Lower leg skin (tissue), 3 donors: ENCODE data around the gene GPC1.

Experiments
- POLR2A ChIP-seq, 2 donors: fragments of 450-650 bp; IDR thresholded peaks; one replicate each; pipeline ENCODE4 v1.6.1; 2016 to 2017; ENCODE audit warnings: antibody characterized with exemption in 2 of 2, mild to moderate bottlenecking in 1 of 2, moderate library complexity in 1 of 2
- TF ChIP-seq, protein P1 (sequence below), 3 donors: fragments of 450-650 bp; IDR thresholded peaks; one replicate each; pipeline ENCODE4 v1.5.1; 2016; ENCODE audit warnings: antibody characterized with exemption in 3 of 3, mild to moderate bottlenecking in 3 of 3, moderate library complexity in 2 of 3

DNA sequence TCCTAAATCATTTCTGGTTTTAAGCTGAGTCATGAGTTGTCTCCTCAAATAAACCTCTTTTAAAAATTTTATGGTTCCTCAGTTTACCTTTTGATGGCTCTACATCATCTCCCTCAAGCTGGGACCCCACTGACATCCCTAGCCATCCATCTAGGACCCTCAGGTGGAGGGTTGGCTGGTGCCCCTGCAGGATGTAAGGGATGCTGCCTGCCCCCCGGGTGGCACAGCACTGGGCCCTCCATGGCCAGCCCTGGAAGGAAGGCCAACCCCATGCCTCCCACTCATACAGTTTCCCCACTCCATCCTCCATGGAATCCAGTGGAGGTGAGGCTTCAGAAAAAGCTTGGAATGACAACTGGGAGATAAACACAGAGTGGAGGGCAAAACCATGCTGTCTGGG is 17.2 kb upstream of the GPC1 start:
- TF ChIP-seq POLR2A (IDR thresholded peaks at IDR 0.05): no peak
- TF ChIP-seq, protein P1, sequence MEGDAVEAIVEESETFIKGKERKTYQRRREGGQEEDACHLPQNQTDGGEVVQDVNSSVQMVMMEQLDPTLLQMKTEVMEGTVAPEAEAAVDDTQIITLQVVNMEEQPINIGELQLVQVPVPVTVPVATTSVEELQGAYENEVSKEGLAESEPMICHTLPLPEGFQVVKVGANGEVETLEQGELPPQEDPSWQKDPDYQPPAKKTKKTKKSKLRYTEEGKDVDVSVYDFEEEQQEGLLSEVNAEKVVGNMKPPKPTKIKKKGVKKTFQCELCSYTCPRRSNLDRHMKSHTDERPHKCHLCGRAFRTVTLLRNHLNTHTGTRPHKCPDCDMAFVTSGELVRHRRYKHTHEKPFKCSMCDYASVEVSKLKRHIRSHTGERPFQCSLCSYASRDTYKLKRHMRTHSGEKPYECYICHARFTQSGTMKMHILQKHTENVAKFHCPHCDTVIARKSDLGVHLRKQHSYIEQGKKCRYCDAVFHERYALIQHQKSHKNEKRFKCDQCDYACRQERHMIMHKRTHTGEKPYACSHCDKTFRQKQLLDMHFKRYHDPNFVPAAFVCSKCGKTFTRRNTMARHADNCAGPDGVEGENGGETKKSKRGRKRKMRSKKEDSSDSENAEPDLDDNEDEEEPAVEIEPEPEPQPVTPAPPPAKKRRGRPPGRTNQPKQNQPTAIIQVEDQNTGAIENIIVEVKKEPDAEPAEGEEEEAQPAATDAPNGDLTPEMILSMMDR (IDR thresholded peaks at IDR 0.05): no peak
